ES-I3 (cell line): ENCODE measurements around the gene ATP13A3.
"Not testable (repeated sequence)": the region's sequence is repeated elsewhere in the genome, so short reads cannot be mapped to it uniquely, and the experiment has no call there.

Source experiments
- H3K36me3 ChIP-seq: 2 replicates; pipeline ENCODE4 v1.6.1; 2013; ENCODE audit warnings: mild to moderate bottlenecking, low read length, control low read depth, moderate library complexity; ENCODE audit not compliant: insufficient read depth
- H3K4me1 ChIP-seq: 2 replicates; pipeline ENCODE4 v1.6.1; 2013; ENCODE audit warnings: mild to moderate bottlenecking, control low read depth, low read length; ENCODE audit not compliant: insufficient read depth
- H3K9ac ChIP-seq: 2 replicates; pipeline ENCODE4 v1.6.1; 2013; ENCODE audit warnings: low read depth, mild to moderate bottlenecking, low read length, moderate library complexity
- H3K9me3 ChIP-seq: 2 replicates; pipeline ENCODE4 v1.6.1; 2013; ENCODE audit warnings: mild to moderate bottlenecking, low read length, moderate library complexity; ENCODE audit not compliant: control insufficient read depth, insufficient read depth

Gene ATP13A3

GRCh38 chr3:194508491-194509453, 22.0 kb upstream of the ATP13A3 start:
- Histone ChIP-seq H3K9me3 (no peaks in the 10 kb centered on the region), H3K36me3 (no peaks in the 10 kb centered on the region), H3K9ac (no peak overlapping the region), H3K4me1 (no peaks in the 10 kb centered on the region)

GRCh38 chr3:194507571-194507970, 20.8 kb upstream of the ATP13A3 start:
- no peaks in the 10 kb centered on the region for H3K9me3 ChIP-seq
- H3K36me3 ChIP-seq = no peaks in the 10 kb centered on the region
- no peaks in the 10 kb centered on the region for H3K4me1 ChIP-seq
- H3K9ac ChIP-seq = no peak overlapping the region

GRCh38 chr3:194505791-194506415, 19.1 kb upstream of the ATP13A3 start:
- H3K9ac ChIP-seq = no peak overlapping the region
- no peaks in the 10 kb centered on the region for H3K36me3 ChIP-seq
- H3K4me1 ChIP-seq = no peaks in the 10 kb centered on the region
- H3K9me3 ChIP-seq = no peaks in the 10 kb centered on the region

- no peak overlapping the region for H3K9ac ChIP-seq
- H3K36me3 ChIP-seq = no peaks in the 10 kb centered on the region
- no peaks in the 10 kb centered on the region for H3K9me3 ChIP-seq
- H3K4me1 ChIP-seq = no peaks in the 10 kb centered on the region
Measured at GRCh38 chr3:194504861-194505260, 18.1 kb upstream of the ATP13A3 start.

GRCh38 chr3:194504146-194504545, 17.3 kb upstream of the ATP13A3 start:
- H3K9ac ChIP-seq = no peak overlapping the region
- H3K4me1 ChIP-seq = no peaks in the 10 kb centered on the region

GRCh38 chr3:194503081-194503531, 16.3 kb upstream of the ATP13A3 start:
- Histone ChIP-seq H3K4me1 (peaks cover 4% of the 10 kb centered on the region; the same call in 1 of the 2 replicates), H3K36me3 (no peaks in the 10 kb centered on the region), H3K9ac (no peak overlapping the region), H3K9me3 (no peaks in the 10 kb centered on the region)

More at GRCh38 chr3:194504146-194504545, 17.3 kb upstream of the ATP13A3 start:
- Histone ChIP-seq H3K36me3 (no peaks in the 10 kb centered on the region), H3K9me3 (no peaks in the 10 kb centered on the region)

GRCh38 chr3:194500198-194500597, 13.4 kb upstream of the ATP13A3 start:
- H3K9me3 ChIP-seq = no peaks in the 10 kb centered on the region
- H3K36me3 ChIP-seq = no peaks in the 10 kb centered on the region
- H3K4me1 ChIP-seq = peaks cover 9% of the 10 kb centered on the region; the same call in 1 of the 2 replicates
- H3K9ac ChIP-seq = no peak overlapping the region

- not testable (repeated sequence) for H3K4me1 ChIP-seq, H3K9ac ChIP-seq, H3K36me3 ChIP-seq
Measured at GRCh38 chr3:194499516-194499915, 12.7 kb upstream of the ATP13A3 start.

GRCh38 chr3:194497799-194498575, 11.2 kb upstream of the ATP13A3 start:
- no peak overlapping the region for H3K9ac ChIP-seq
- H3K4me1 ChIP-seq = peaks cover 9% of the 10 kb centered on the region; the same call in 1 of the 2 replicates
- no peaks in the 10 kb centered on the region for H3K9me3 ChIP-seq
- no peaks in the 10 kb centered on the region for H3K36me3 ChIP-seq

More at GRCh38 chr3:194499516-194499915, 12.7 kb upstream of the ATP13A3 start:
- not testable (repeated sequence) for H3K9me3 ChIP-seq

GRCh38 chr3:194496217-194496919, 9.6 kb upstream of the ATP13A3 start:
- Histone ChIP-seq H3K9me3 (no peaks in the 10 kb centered on the region), H3K4me1 (peaks cover 9% of the 10 kb centered on the region; the same call in 1 of the 2 replicates), H3K36me3 (no peaks in the 10 kb centered on the region), H3K9ac (no peak overlapping the region)

GRCh38 chr3:194494951-194495374, 8.2 kb upstream of the ATP13A3 start:
- Histone ChIP-seq H3K36me3 (no peaks in the 10 kb centered on the region), H3K4me1 (peaks cover 9% of the 10 kb centered on the region; the same call in 1 of the 2 replicates), H3K9me3 (no peaks in the 10 kb centered on the region), H3K9ac (no peak overlapping the region)

- not testable (repeated sequence) for H3K9ac ChIP-seq, H3K9me3 ChIP-seq, H3K36me3 ChIP-seq
- peaks cover 13% of the 10 kb centered on the region; the same call in 1 of the 2 replicates for H3K4me1 ChIP-seq
Measured at GRCh38 chr3:194493995-194494927, 7.5 kb upstream of the ATP13A3 start.

- H3K36me3 ChIP-seq = no peaks in the 10 kb centered on the region
- H3K9ac ChIP-seq = no peak overlapping the region
- H3K9me3 ChIP-seq = no peaks in the 10 kb centered on the region
- peaks cover 4% of the 10 kb centered on the region; the same call in 1 of the 2 replicates for H3K4me1 ChIP-seq
Measured at GRCh38 chr3:194492001-194492400, 5.2 kb upstream of the ATP13A3 start.
